AG04450 (cell line): ENCODE measurements around the gene MAP4K1. TPM values are rescaled to one million over a fixed set of nuclear protein-coding genes. Genes with fewer than 3 reads are reported as not detected.
A peak's percentile ranks its signal among the peaks of the same experiment; 100 is the strongest.

Experiments used
- CTCF ChIA-PET: fragments of 300-600, 350-600 bp; formaldehyde crosslinking; extraction: SDS; loops from one replicate; lab custom pipeline; 2022; ENCODE audit warnings: antibody characterized with exemption, inconsistent platforms; lab: Charles Lee
- POLR2A ChIA-PET: fragments of 350-600 bp; formaldehyde crosslinking; extraction: SDS; loops from one replicate; lab custom pipeline; 2021; ENCODE audit warnings: antibody characterized with exemption, inconsistent platforms; lab: Yijun Ruan, JAX
- DNase-seq: peaks from one replicate; pipeline ENCODE4 v3.0.0-alpha.2; 2011; ENCODE audit warnings: low read depth, low spot score
- H3K27ac ChIP-seq: one replicate; pipeline ENCODE4 v1.5.1; 2012; ENCODE audit warnings: low read depth, low read length, control low read depth
- H3K27me3 ChIP-seq: one replicate; pipeline ENCODE4 v1.6.0; 2012; ENCODE audit warnings: low read length; ENCODE audit not compliant: control insufficient read depth, insufficient read depth
- H3K4me3 ChIP-seq: 2 replicates; pipeline ENCODE4 v1.5.1; 2011; ENCODE audit warnings: mild to moderate bottlenecking, low read depth, low read length, control low read depth
- H3K9me3 ChIP-seq: 2 replicates; pipeline ENCODE4 v1.5.1; 2012; ENCODE audit warnings: low read length; ENCODE audit not compliant: control insufficient read depth, insufficient read depth
- polyA plus RNA-seq: library from polyadenylated mRNA; depleted of rRNA; stranded (reverse); fragments of >200 nt; gene quantifications from 2 replicates; pipeline ENCODE4 v1.2.3, GENCODE V29; 2011
- TF ChIP-seq, protein P1 (sequence below): IDR thresholded peaks from 2 replicates; pipeline ENCODE4 v1.5.1; 2011; ENCODE audit warnings: low read depth, low read length, control low read depth, inconsistent platforms

MAP4K1 gene
- polyA plus RNA-seq, 1 experiment: 0.09 TPM

DNA sequence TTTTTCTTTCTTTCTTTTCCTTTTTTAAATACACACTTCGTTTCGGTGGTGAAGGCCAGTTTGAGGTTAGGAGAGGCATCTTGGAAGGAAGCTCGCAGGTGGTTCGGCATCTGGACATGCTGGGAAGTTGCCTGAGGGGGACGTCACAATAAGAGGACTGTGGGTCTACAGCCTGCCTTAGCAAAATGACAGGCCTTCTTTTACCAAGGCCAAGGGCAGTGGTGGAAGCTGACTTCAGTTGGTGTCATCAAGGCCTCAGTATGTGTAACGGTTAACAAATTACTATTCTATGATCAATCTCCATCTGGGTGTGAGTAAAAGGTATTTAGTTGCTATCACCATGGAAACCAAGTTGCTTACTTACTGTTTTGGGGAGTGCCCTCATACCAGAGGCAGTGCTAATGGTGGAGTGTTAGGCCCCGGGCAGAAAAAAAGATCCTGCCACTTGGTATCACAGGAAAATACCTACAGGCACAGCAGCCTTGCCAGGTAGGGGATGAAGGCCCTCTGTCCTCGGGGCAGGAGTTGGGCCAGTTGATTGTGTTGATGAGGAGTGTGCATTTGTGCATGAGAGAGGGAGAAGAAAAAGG, 40.0 kb upstream of the MAP4K1 start:
- TF ChIP-seq, protein P1, sequence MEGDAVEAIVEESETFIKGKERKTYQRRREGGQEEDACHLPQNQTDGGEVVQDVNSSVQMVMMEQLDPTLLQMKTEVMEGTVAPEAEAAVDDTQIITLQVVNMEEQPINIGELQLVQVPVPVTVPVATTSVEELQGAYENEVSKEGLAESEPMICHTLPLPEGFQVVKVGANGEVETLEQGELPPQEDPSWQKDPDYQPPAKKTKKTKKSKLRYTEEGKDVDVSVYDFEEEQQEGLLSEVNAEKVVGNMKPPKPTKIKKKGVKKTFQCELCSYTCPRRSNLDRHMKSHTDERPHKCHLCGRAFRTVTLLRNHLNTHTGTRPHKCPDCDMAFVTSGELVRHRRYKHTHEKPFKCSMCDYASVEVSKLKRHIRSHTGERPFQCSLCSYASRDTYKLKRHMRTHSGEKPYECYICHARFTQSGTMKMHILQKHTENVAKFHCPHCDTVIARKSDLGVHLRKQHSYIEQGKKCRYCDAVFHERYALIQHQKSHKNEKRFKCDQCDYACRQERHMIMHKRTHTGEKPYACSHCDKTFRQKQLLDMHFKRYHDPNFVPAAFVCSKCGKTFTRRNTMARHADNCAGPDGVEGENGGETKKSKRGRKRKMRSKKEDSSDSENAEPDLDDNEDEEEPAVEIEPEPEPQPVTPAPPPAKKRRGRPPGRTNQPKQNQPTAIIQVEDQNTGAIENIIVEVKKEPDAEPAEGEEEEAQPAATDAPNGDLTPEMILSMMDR: no peak
- DNase-seq: no peak
- H3K27ac ChIP-seq: peak overlapping the region; percentile 95
- CTCF ChIA-PET: interaction anchor here (1.4 kb wide), 1 partner anchor 21 kb away, joined by 4 read pairs; no protein-coding TSS in a partner anchor
- POLR2A ChIA-PET: interaction anchor here (0.7 to 4.0 kb wide), 3 partner anchors 10 to 241 kb away, joined by 3 to 15 read pairs (median 6); partner anchors contain the start of gene ACTN4
- no peaks in the 10 kb centered on the region for H3K27me3 ChIP-seq
- no peaks in the 10 kb centered on the region for H3K9me3 ChIP-seq
- peak overlapping the region; percentile 27; the same call in 1 of the 2 replicates for H3K4me3 ChIP-seq

DNA sequence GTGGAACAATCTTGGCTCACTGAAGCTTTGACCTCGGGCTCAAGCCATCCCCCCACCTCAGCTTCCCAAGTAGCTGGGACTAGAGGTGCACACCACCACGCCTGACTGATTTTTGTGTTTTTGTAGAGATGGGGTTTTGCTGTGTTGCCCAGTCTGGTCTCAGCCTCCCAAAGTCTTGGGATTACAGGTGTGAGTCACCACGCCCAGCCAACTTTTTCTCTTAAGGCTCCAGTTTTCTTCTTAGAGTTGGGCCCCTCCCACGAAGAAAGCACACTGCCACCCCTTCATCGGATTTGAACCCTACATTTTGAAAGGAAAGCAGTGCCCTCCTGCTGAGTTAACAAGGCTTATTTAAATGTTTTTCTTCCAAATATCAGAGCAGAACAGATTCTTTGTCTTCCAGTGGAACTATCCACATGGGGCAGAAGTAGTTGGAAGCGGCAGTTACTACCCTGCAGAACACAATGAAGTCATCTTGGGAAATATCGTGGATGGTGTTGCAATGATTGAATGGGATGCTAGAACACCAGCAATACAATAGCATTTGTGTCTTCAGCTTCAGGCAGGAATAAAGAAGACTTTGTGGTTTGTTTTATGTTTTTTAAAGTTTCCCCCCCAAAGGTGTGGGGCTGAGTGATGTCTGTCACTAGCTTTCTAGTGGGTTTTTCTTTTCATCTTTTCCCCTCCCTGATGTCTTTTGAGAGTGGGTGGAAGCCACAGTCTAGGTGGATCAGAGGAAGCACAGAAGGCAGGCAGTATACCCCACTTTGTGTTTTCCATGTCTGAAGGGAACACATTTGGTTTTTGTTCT, 38.6 kb upstream of the MAP4K1 start:
- H3K27ac ChIP-seq: peak overlapping the region; percentile 53
- no peaks in the 10 kb centered on the region for H3K27me3 ChIP-seq
- ChIA-PET POLR2A (interaction anchor here (0.6 to 4.0 kb wide), 3 partner anchors 9 to 27 kb away, joined by 4 to 15 read pairs (median 6); partner anchors contain the start of gene ACTN4), CTCF (no interaction called here)
- H3K9me3 ChIP-seq: no peaks in the 10 kb centered on the region
- TF ChIP-seq, protein P1: no peak
- H3K4me3 ChIP-seq: no peak overlapping the region
- DNase-seq: no peak

DNA sequence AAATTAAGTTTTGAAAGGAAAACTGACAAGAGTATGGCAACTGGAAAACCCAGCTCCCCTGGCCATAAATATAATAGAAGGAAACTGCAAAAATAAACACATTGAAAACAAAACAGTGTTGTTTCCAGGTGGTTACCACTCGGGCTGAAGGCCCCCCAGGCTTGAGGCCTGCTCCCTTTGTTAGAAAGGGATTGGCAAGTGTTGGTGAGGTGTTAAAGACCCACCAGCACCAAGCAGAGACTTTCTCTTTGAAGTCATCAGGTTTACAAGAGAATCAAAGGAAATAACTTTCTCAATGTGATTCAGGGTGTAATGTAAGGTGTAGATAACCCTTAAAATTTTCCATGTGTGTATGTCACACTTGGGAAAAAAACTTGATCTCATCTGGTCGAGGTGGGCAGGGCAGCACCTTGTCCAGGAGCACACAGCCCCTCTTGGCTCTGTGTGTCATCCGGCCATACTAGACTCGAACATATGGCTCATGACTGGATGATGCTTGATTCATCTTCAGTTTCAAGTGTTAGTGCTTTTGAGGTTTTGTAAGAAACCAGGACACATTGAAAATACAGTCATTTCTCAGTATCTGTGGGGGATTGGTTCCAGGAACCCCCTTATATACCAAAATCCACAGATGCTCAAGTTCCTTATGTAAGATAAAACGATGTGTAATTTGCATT, 37.5 kb upstream of the MAP4K1 start:
- CTCF ChIA-PET: no interaction called here
- TF ChIP-seq, protein P1: no peak
- no peak overlapping the region for H3K4me3 ChIP-seq

DNA sequence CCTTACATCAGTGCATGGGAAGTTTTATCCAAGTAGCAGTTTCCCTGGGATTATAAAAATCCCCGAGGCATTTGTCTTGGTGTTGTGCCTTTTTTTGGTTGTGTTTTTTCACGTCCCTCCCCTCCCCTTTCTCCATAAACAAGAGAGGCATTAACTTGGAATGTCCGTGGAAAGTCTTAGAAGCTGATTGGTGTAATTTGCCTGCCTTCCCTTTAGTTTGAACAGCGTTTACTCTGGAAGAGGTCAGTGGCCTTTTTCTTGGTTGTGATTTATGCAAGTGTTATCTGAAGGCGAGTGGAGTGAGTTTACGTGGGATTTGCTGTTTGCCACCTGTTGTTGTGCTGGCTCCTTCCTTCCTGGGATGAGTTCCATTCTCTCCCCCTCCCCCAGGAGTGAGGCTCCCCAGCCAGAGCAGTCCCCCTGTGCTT, 36.9 kb upstream of the MAP4K1 start:
- CTCF ChIA-PET: no interaction called here

More for the DNA sequence above, 37.5 kb upstream of the MAP4K1 start:
- POLR2A ChIA-PET: interaction anchor here (0.9 to 1.0 kb wide), 2 partner anchors 9 to 28 kb away, joined by 4 to 6 read pairs; no protein-coding TSS in a partner anchor
- no peak for DNase-seq
- Histone ChIP-seq H3K27me3 (no peaks in the 10 kb centered on the region), H3K9me3 (no peaks in the 10 kb centered on the region), H3K27ac (peak overlapping the region; percentile 58)

More for the DNA sequence above, 36.9 kb upstream of the MAP4K1 start:
- POLR2A ChIA-PET: interaction anchor here (0.6 to 1.0 kb wide), 3 partner anchors 10 to 279 kb away, joined by 4 to 6 read pairs (median 5); no protein-coding TSS in a partner anchor
- Histone ChIP-seq H3K4me3 (no peak overlapping the region), H3K9me3 (no peaks in the 10 kb centered on the region), H3K27me3 (no peaks in the 10 kb centered on the region), H3K27ac (peak overlapping the region; percentile 58)
- DNase-seq: no peak
- TF ChIP-seq, protein P1: no peak
